GM12864 (cell line): ENCODE measurements around the gene ATMIN.

ENCODE experiments used
- DNase-seq: peaks from one replicate; pipeline ENCODE4 v3.0.0-alpha.2; 2011; ENCODE audit warnings: low read depth
- H3K4me3 ChIP-seq: 2 replicates; pipeline ENCODE4 v1.5.1; 2011; ENCODE audit warnings: mild to moderate bottlenecking, low read depth, low read length, control low read depth
- CTCF ChIP-seq: IDR thresholded peaks from 2 replicates; pipeline ENCODE4 v1.5.1; 2011; ENCODE audit warnings: low read depth, mild to moderate bottlenecking, moderate library complexity, low read length, control low read depth, inconsistent platforms; ENCODE audit errors: missing control alignments

Gene ATMIN

GRCh38 chr16:81095953-81096714, 60.5 kb downstream of the ATMIN start, which contains the start of gene GCSH:
GCSH (minus strand) TSS chr16:81096395; CDS start chr16:81096278, 117 bp downstream.
- no peak for TF ChIP-seq CTCF
- DNase-seq: peak; percentile 96
- H3K4me3 ChIP-seq: peak within 1 kb of the TSS; percentile 88

GRCh38 chr16:81096715-81097208, 61.1 kb downstream of the ATMIN start:
- TF ChIP-seq CTCF: no peak
- peak overlapping the region; percentile 30 for H3K4me3 ChIP-seq
- DNase-seq: no peak
